Measurements from ENCODE around the gene FSCB. TPM values are rescaled to one million over a fixed set of nuclear protein-coding genes. Genes with fewer than 3 reads are reported as not detected.

Gene FSCB
- total RNA-seq, 4 donors from 2014 or later = not detected

- WGBS, 2 donors (ENCODE audit: low coverage in 1 of 2) = 80 to 90% methylated on average over 1 of the region's 1 CpG
Observed at GRCh38 chr14:44497148-44497547, 9.9 kb downstream of the FSCB start.

GRCh38 chr14:44494137-44494536 is 12.9 kb downstream of the FSCB start:
- Histone ChIP-seq H3K27ac (no peak overlapping the region), H3K9me3 (no peaks in the 10 kb centered on the region), H3K27me3 (no peaks in the 10 kb centered on the region), H3K36me3 (no peaks in the 10 kb centered on the region), H3K4me3 (no peak overlapping the region), H3K4me1 (no peaks in the 10 kb centered on the region)
- DNase-seq = no peak
- TF ChIP-seq POLR2A (IDR thresholded peaks at IDR 0.05) (no peak), POLR2AphosphoS5 (IDR thresholded peaks at IDR 0.05) (no peak), CTCF (IDR thresholded peaks at IDR 0.05) (no peak), EP300 (IDR thresholded peaks at IDR 0.05; ENCODE audit: low read depth) (no peak)
- intact Hi-C loops (cut with DNase I; ENCODE audit: low total_unique reads) (no loop called here), in situ Hi-C loops (cut with MboI; ENCODE audit: low pct_ligation_motif_present in 1 of 4, low pct_unique_long_range_greater_than_20kb in 1 of 4, low sequenced_read_pairs in 3 of 4) (no loop called here)

More at GRCh38 chr14:44497148-44497547, 9.9 kb downstream of the FSCB start:
- intact Hi-C loops (cut with DNase I; ENCODE audit: low total_unique reads) (no loop called here), in situ Hi-C loops (cut with MboI; ENCODE audit: low pct_ligation_motif_present in 1 of 4, low pct_unique_long_range_greater_than_20kb in 1 of 4, low sequenced_read_pairs in 3 of 4) (no loop called here)
- Histone ChIP-seq H3K4me3 (no peak overlapping the region), H3K27ac (no peak overlapping the region), H3K27me3 (no peaks in the 10 kb centered on the region), H3K4me1 (no peaks in the 10 kb centered on the region), H3K36me3 (no peaks in the 10 kb centered on the region), H3K9me3 (no peaks in the 10 kb centered on the region)
- no peak for DNase-seq
- TF ChIP-seq POLR2AphosphoS5 (IDR thresholded peaks at IDR 0.05) = no peak
- TF ChIP-seq EP300 (IDR thresholded peaks at IDR 0.05; ENCODE audit: low read depth) = no peak
- no peak for TF ChIP-seq CTCF (IDR thresholded peaks at IDR 0.05)
- TF ChIP-seq POLR2A (IDR thresholded peaks at IDR 0.05) = no peak

GRCh38 chr14:44490966-44491365 is 16.1 kb downstream of the FSCB start:
- Histone ChIP-seq H3K27ac (no peak overlapping the region), H3K27me3 (no peaks in the 10 kb centered on the region), H3K36me3 (no peaks in the 10 kb centered on the region), H3K4me3 (no peak overlapping the region), H3K4me1 (no peaks in the 10 kb centered on the region), H3K9me3 (no peaks in the 10 kb centered on the region)
- 84 to 88% methylated on average over 2 of the region's 2 CpGs for WGBS, 2 donors (ENCODE audit: low coverage in 1 of 2)
- DNase-seq = no peak
- in situ Hi-C loops (cut with MboI; ENCODE audit: low pct_ligation_motif_present in 1 of 4, low pct_unique_long_range_greater_than_20kb in 1 of 4, low sequenced_read_pairs in 3 of 4) = no loop called here
- intact Hi-C loops (cut with DNase I; ENCODE audit: low total_unique reads) = no loop called here
- TF ChIP-seq CTCF (IDR thresholded peaks at IDR 0.05) (no peak), POLR2AphosphoS5 (IDR thresholded peaks at IDR 0.05) (no peak), EP300 (IDR thresholded peaks at IDR 0.05; ENCODE audit: low read depth) (no peak), POLR2A (IDR thresholded peaks at IDR 0.05) (no peak)

GRCh38 chr14:44477953-44478352 is 29.1 kb downstream of the FSCB start:
- no peaks in the 10 kb centered on the region for H3K36me3 ChIP-seq

More at GRCh38 chr14:44477953-44478352, 29.1 kb downstream of the FSCB start:
- no peak overlapping the region for H3K4me3 ChIP-seq
- H3K27ac ChIP-seq = no peak overlapping the region
- no peaks in the 10 kb centered on the region for H3K27me3 ChIP-seq
- intact Hi-C loops (cut with DNase I; ENCODE audit: low total_unique reads) = no loop called here
- H3K9me3 ChIP-seq = no peaks in the 10 kb centered on the region
- in situ Hi-C loops (cut with MboI; ENCODE audit: low pct_ligation_motif_present in 1 of 4, low pct_unique_long_range_greater_than_20kb in 1 of 4, low sequenced_read_pairs in 3 of 4) = no loop called here
- no peak for DNase-seq
- TF ChIP-seq EP300 (IDR thresholded peaks at IDR 0.05; ENCODE audit: low read depth) = no peak
- no peak for TF ChIP-seq POLR2A (IDR thresholded peaks at IDR 0.05)
- no peak for TF ChIP-seq CTCF (IDR thresholded peaks at IDR 0.05)
- no peak for TF ChIP-seq POLR2AphosphoS5 (IDR thresholded peaks at IDR 0.05)
- 82 to 86% methylated on average over 1 of the region's 1 CpG for WGBS, 2 donors (ENCODE audit: low coverage in 1 of 2)
- H3K4me1 ChIP-seq = no peaks in the 10 kb centered on the region
